Astrocyte (in vitro differentiated cells and primary cell): ENCODE results near the gene SLC25A3. TPM values are rescaled to one million over a fixed set of nuclear protein-coding genes. Genes with fewer than 3 reads are reported as not detected.

Experiments used
- DNase-seq: peaks from one replicate; pipeline ENCODE4 v3.0.0-alpha.2; 2010; ENCODE audit warnings: low read depth
- FAIRE-seq: peaks from 2 replicates; lab custom pipeline; 2011; peaks lifted over from hg19 to GRCh38; lab: Jason Lieb, UNC
- H2AFZ ChIP-seq: 2 replicates; pipeline ENCODE4 v1.6.0; 2012; ENCODE audit warnings: low read depth, low read length, inconsistent platforms
- H3K27ac ChIP-seq: 2 replicates; pipeline ENCODE4 v1.5.1; 2011; ENCODE audit warnings: low read depth, low read length, inconsistent platforms
- H3K27me3 ChIP-seq: 2 replicates; pipeline ENCODE4 v1.6.0; 2011; ENCODE audit warnings: low read length, inconsistent platforms; ENCODE audit not compliant: insufficient read depth
- H3K36me3 ChIP-seq: 2 replicates; pipeline ENCODE4 v1.5.1; 2011; ENCODE audit warnings: low read length, inconsistent platforms; ENCODE audit not compliant: insufficient read depth
- H3K4me1 ChIP-seq: 2 replicates; pipeline ENCODE4 v1.5.1; 2011; ENCODE audit warnings: low read length, inconsistent platforms; ENCODE audit not compliant: insufficient read depth
- H3K4me2 ChIP-seq: 2 replicates; pipeline ENCODE4 v1.6.0; 2012; ENCODE audit warnings: low read length, inconsistent platforms
- H3K4me3 ChIP-seq: 2 replicates; pipeline ENCODE4 v1.5.1; 2011; ENCODE audit warnings: low read depth, mild to moderate bottlenecking, low read length, inconsistent platforms; ENCODE audit not compliant: insufficient read depth
- H3K79me2 ChIP-seq: 2 replicates; pipeline ENCODE4 v1.6.0; 2012; ENCODE audit warnings: mild to moderate bottlenecking, low read length, inconsistent platforms; ENCODE audit not compliant: insufficient read depth
- H3K9ac ChIP-seq: 2 replicates; pipeline ENCODE4 v1.6.0; 2012; ENCODE audit warnings: mild to moderate bottlenecking, low read length, inconsistent platforms
- H3K9me3 ChIP-seq: 2 replicates; pipeline ENCODE4 v1.5.1; 2012; ENCODE audit warnings: low read depth, mild to moderate bottlenecking, low read length, inconsistent platforms; ENCODE audit not compliant: insufficient read depth
- H4K20me1 ChIP-seq: 2 replicates; pipeline ENCODE4 v1.6.0; 2012; ENCODE audit warnings: low read length, inconsistent platforms; ENCODE audit not compliant: insufficient read depth
- H3K27ac Mint-ChIP-seq: one replicate; pipeline ENCODE4 v1.8.0; 2021; ENCODE audit warnings: mild to moderate bottlenecking, mixed read lengths; ENCODE audit not compliant: unreplicated experiment
- H3K27me3 Mint-ChIP-seq: one replicate; pipeline ENCODE4 v1.8.0; 2021; ENCODE audit warnings: low read depth, mixed read lengths; ENCODE audit not compliant: unreplicated experiment
- H3K36me3 Mint-ChIP-seq: one replicate; pipeline ENCODE4 v1.8.0; 2021; ENCODE audit warnings: low read depth, mixed read lengths; ENCODE audit not compliant: unreplicated experiment
- H3K4me1 Mint-ChIP-seq: one replicate; pipeline ENCODE4 v1.8.0; 2021; ENCODE audit warnings: low read depth, mixed read lengths; ENCODE audit not compliant: unreplicated experiment
- H3K4me3 Mint-ChIP-seq: one replicate; pipeline ENCODE4 v1.8.0; 2021; ENCODE audit warnings: mild to moderate bottlenecking, moderate library complexity, mixed read lengths; ENCODE audit not compliant: unreplicated experiment
- H3K9me3 Mint-ChIP-seq: one replicate; pipeline ENCODE4 v1.8.0; 2021; ENCODE audit warnings: mild to moderate bottlenecking, mixed read lengths; ENCODE audit not compliant: unreplicated experiment
- CTCF ChIP-seq: IDR thresholded peaks from 2 replicates; pipeline ENCODE4 v1.5.1; 2011; ENCODE audit warnings: low read depth, mild to moderate bottlenecking, inconsistent platforms, low read length, moderate library complexity; ENCODE audit not compliant: insufficient read depth
- EZH2 ChIP-seq: IDR thresholded peaks from 2 replicates; pipeline ENCODE4 v1.6.1; 2012; ENCODE audit warnings: mild to moderate bottlenecking, low read length, inconsistent platforms; ENCODE audit not compliant: insufficient read depth
- total RNA-seq: library from RNA; stranded (reverse); gene quantifications from 2 replicates; pipeline ENCODE4 v1.2.1, GENCODE V29; 2021

Gene SLC25A3
- total RNA-seq, 1 donor from 2014 or later = 660 TPM

DNA sequence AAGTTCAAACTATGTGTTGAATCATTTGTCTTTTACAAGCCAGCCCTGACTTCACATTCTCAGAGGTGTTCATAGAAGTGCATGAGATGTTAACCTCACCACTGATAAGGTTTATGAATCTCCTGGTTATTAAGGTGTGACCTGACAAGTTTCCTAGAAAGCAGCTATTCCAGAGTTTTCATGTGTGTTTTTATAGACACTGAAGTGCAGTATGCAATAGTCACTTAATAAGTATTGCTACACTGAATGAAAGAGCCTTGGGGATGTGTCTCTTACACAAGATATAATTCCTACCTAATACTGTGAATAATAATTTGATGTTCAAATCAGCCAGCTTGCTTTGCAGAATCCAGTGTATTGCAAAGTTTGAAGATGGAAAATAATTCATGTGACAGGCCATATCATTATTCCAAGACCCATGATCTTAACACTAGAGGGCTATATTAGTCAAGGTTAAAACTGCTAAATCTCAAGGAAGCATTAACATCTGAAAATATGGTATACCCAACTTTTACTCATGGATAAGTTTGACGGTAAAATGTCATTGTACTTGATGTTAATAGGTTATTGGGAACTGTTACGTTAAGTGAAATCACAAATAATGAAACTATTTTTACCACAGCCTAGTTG lies 13.0 kb downstream of the SLC25A3 start:
- Histone ChIP-seq H2AFZ (no peak overlapping the region), H3K27ac (no peak overlapping the region), H3K4me3 (no peak overlapping the region), H3K4me2 (no peak overlapping the region), H3K27me3 (no peaks in the 10 kb centered on the region), H3K36me3 (peaks cover 19% of the 10 kb centered on the region), H3K4me1 (no peaks in the 10 kb centered on the region), H3K79me2 (peaks cover under 1% of the 10 kb centered on the region), H4K20me1 (peaks cover 24% of the 10 kb centered on the region), H3K9me3 (no peaks in the 10 kb centered on the region), H3K9ac (no peak overlapping the region)
- no peak overlapping the region for H3K27ac Mint-ChIP-seq
- H3K4me3 Mint-ChIP-seq = peak overlapping the region; percentile 14
- peaks cover 6% of the 10 kb centered on the region for H3K36me3 Mint-ChIP-seq
- no peaks in the 10 kb centered on the region for H3K4me1 Mint-ChIP-seq
- no peak for DNase-seq
- no peaks in the 10 kb centered on the region for H3K9me3 Mint-ChIP-seq
- H3K27me3 Mint-ChIP-seq = no peaks in the 10 kb centered on the region
- TF ChIP-seq CTCF = no peak
- no peak for TF ChIP-seq EZH2
- FAIRE-seq = no peak

DNA sequence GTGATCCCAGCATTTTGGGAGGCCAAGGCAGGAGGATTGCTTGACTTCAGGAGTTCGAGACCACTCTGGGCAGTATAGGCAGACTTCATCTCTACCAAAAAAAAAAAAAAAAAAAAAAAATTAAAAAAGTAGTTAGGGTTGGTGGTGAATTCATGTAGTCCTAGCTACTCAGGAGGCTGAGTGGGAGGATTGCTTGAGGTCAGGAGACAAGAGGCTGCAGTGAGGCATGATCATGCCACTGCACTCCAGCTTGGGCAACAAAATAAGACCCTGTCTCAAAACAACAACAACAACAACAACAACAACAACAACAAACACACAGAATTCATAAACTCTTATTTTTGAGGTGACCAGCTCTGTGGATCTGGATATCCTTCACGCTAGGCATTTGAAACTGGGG lies 17.1 kb downstream of the SLC25A3 start:
- Mint-ChIP-seq H3K9me3 (no peaks in the 10 kb centered on the region), H3K27ac (no peak overlapping the region), H3K36me3 (peaks cover 7% of the 10 kb centered on the region), H3K4me1 (no peaks in the 10 kb centered on the region), H3K4me3 (no peak overlapping the region), H3K27me3 (no peaks in the 10 kb centered on the region)
- no peaks in the 10 kb centered on the region for H3K4me1 ChIP-seq
- peaks cover 5% of the 10 kb centered on the region for H3K36me3 ChIP-seq
- DNase-seq = no peak
- no peak overlapping the region for H2AFZ ChIP-seq
- H3K9me3 ChIP-seq = no peaks in the 10 kb centered on the region
- H4K20me1 ChIP-seq = peaks cover 3% of the 10 kb centered on the region
- no peak for FAIRE-seq
- no peaks in the 10 kb centered on the region for H3K27me3 ChIP-seq
- H3K4me2 ChIP-seq = no peak overlapping the region
- H3K79me2 ChIP-seq = no peaks in the 10 kb centered on the region
- no peak overlapping the region for H3K9ac ChIP-seq
- no peak for TF ChIP-seq EZH2
- TF ChIP-seq CTCF = no peak
- no peak overlapping the region for H3K27ac ChIP-seq
- H3K4me3 ChIP-seq = no peak overlapping the region

DNA sequence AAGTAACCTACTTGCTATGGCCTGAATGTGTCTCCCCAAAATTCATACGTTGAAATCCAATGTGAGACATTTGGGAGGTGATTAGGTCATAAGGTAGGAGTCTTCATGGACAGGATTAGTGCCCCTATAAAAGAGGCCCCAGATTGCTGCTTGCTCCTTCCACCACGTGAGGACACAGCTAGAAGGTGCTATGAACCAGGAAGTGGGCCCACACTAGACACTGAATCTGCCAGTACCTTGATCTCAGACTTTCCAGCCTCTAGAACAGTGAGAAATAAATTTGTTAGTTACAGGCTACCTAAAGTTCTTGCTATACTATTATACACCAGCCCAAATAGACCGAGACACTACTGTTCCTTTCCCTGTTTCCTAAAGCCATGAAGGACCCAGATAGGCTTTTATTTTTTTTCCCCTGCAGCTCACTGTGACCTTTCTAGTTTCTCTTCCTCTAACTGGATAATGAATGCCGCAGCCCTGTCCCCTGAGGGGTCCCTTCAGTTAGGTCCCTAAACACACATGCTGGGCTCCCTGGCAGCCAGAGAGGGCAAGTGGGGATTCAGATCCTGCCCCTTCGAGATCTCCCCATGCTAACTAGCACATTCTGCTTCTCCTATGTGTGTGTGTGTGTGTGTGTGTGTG lies 19.3 kb downstream of the SLC25A3 start:
- no peaks in the 10 kb centered on the region for H3K27me3 Mint-ChIP-seq
- H3K36me3 Mint-ChIP-seq = peaks cover 8% of the 10 kb centered on the region
- FAIRE-seq (no peak), DNase-seq (no peak)
- Histone ChIP-seq H3K79me2 (no peaks in the 10 kb centered on the region), H3K27ac (no peak overlapping the region), H3K27me3 (no peaks in the 10 kb centered on the region), H3K36me3 (peaks cover 5% of the 10 kb centered on the region), H3K9me3 (no peaks in the 10 kb centered on the region), H3K4me1 (no peaks in the 10 kb centered on the region), H3K4me3 (no peak overlapping the region), H3K4me2 (no peak overlapping the region), H3K9ac (no peak overlapping the region), H2AFZ (no peak overlapping the region), H4K20me1 (no peaks in the 10 kb centered on the region)
- H3K4me3 Mint-ChIP-seq = no peak overlapping the region
- H3K27ac Mint-ChIP-seq = no peak overlapping the region
- H3K4me1 Mint-ChIP-seq = no peaks in the 10 kb centered on the region
- TF ChIP-seq EZH2 = no peak
- TF ChIP-seq CTCF = no peak
- H3K9me3 Mint-ChIP-seq = no peaks in the 10 kb centered on the region
